Measurements from ENCODE around the gene GSX1.

DNA sequence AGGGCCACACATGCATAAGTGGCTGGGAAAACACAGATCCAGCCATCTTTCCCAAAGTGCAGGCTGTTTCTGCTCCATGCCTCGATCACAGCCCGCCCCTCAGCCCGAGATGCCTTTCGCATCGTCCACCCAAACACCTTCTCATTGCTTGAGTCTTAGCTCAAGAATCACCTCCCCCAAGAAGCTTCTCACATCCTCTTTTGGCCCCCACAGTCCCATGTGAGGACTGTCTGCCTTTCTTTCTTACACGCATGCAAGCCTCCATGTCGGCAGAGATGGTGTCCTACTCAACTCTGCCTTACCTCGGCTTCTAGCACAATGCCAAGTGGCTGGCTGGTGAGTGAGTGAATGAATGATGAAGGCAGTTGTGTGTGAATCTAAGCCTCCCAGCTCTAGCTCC, 18.1 kb upstream of the GSX1 start:
- TF ChIP-seq, protein P1, sequence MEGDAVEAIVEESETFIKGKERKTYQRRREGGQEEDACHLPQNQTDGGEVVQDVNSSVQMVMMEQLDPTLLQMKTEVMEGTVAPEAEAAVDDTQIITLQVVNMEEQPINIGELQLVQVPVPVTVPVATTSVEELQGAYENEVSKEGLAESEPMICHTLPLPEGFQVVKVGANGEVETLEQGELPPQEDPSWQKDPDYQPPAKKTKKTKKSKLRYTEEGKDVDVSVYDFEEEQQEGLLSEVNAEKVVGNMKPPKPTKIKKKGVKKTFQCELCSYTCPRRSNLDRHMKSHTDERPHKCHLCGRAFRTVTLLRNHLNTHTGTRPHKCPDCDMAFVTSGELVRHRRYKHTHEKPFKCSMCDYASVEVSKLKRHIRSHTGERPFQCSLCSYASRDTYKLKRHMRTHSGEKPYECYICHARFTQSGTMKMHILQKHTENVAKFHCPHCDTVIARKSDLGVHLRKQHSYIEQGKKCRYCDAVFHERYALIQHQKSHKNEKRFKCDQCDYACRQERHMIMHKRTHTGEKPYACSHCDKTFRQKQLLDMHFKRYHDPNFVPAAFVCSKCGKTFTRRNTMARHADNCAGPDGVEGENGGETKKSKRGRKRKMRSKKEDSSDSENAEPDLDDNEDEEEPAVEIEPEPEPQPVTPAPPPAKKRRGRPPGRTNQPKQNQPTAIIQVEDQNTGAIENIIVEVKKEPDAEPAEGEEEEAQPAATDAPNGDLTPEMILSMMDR (IDR thresholded peaks at IDR 0.05; ENCODE audit: low read depth, low read length, poor library complexity, severe bottlenecking), result no peak
- TF ChIP-seq EZH2phosphoT487 (IDR thresholded peaks at IDR 0.05; ENCODE audit: borderline replicate concordance, low read length), result no peak

Data from DOHH2 (cell line).